Stimulated activated CD4-positive, alpha-beta T cell treated with anti-CD3 and anti-CD28 coated beads, TNF-alpha, amount 100 ng/mL, for 24 hours (primary cell): Measurements from ENCODE around the gene GATM.
"Not testable (repeated sequence)": the region's sequence is repeated elsewhere in the genome, so short reads cannot be mapped to it uniquely, and the experiment has no call there.

Source experiments
- DNase-seq, 3 experiments: peaks; one replicate each; pipeline ENCODE4 v3.0.0-alpha.2; 2020; ENCODE audit warnings: low read depth in 3 of 3

The GATM gene

GRCh38 chr15:45351227-45351626 is 27.1 kb downstream of the GATM start:
- DNase-seq, result no peak

GRCh38 chr15:45349623-45350022 is 28.7 kb downstream of the GATM start:
- no peak for DNase-seq

GRCh38 chr15:45347989-45348388 is 30.4 kb downstream of the GATM start:
- no peak for DNase-seq

GRCh38 chr15:45347033-45347432 is 31.3 kb downstream of the GATM start:
- no peak for DNase-seq

- DNase-seq, result no peak
These were observed 32.0 kb downstream of the GATM start for GRCh38 chr15:45346381-45346780.

GRCh38 chr15:45343258-45343860 is 35.0 kb downstream of the GATM start:
- no peak for DNase-seq

- no peak for DNase-seq
These were observed 36.6 kb downstream of the GATM start for GRCh38 chr15:45341790-45342189.

- no peak for DNase-seq
These were observed 37.9 kb downstream of the GATM start for GRCh38 chr15:45340429-45340828.

GRCh38 chr15:45338417-45338816 is 39.9 kb downstream of the GATM start:
- no peak for DNase-seq

GRCh38 chr15:45337224-45337623 is 41.1 kb downstream of the GATM start:
- no peak for DNase-seq

GRCh38 chr15:45333550-45333949 is 44.8 kb downstream of the GATM start:
- no peak for DNase-seq

- DNase-seq, result no peak
These were observed 45.6 kb downstream of the GATM start for GRCh38 chr15:45332694-45333093.

GRCh38 chr15:45331972-45332371 is 46.4 kb downstream of the GATM start:
- DNase-seq, result no peak

GRCh38 chr15:45328663-45329062 is 49.7 kb downstream of the GATM start:
- no peak for DNase-seq

- DNase-seq, result no peak
These were observed 51.6 kb downstream of the GATM start for GRCh38 chr15:45326741-45327140.

GRCh38 chr15:45326280-45326679 is 52.1 kb downstream of the GATM start:
- no peak for DNase-seq

GRCh38 chr15:45320581-45321205 is 57.7 kb downstream of the GATM start:
- DNase-seq, result no peak

GRCh38 chr15:45319472-45320214 is 58.7 kb downstream of the GATM start:
- no peak for DNase-seq

- DNase-seq, result no peak
These were observed 63.4 kb downstream of the GATM start for GRCh38 chr15:45314960-45315359.

GRCh38 chr15:45314117-45314516 is 64.2 kb downstream of the GATM start:
- not testable (repeated sequence) for DNase-seq
